ENCODE data around the gene KLRB1.
"Not testable (repeated sequence)": the region's sequence is repeated elsewhere in the genome, so short reads cannot be mapped to it uniquely, and the experiment has no call there.

DNA sequence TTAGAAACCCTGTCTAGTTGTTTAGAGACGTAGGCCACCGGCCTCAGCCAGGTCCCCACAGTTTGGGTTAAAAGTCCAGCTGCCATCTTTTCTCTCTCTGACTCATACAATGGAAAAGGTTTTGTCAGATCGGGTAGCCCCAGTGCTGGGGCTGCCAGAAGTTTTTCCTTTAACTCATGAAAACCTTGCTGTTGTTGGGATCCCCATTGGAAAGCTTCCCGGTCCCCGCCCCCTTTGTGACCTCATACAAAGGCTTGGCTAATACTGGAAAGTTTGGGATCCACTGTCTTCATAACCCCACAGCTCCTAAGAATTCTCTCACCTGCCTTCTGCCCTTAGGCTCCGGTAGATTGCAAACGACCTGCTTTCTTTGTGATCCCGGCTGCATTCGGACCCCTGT, 40.6 kb downstream of the KLRB1 start:
- TF ChIP-seq ZFP3 (CRISPR knock-in tag; IDR thresholded peaks at IDR 0.05); ZNF70 (CRISPR knock-in tag; IDR thresholded peaks at IDR 0.05); GLIS3 (CRISPR knock-in tag; IDR thresholded peaks at IDR 0.05); PATZ1 (CRISPR knock-in tag; IDR thresholded peaks at IDR 0.05; ENCODE audit: borderline replicate concordance); ARNTL (CRISPR knock-in tag; IDR thresholded peaks at IDR 0.05; ENCODE audit: borderline replicate concordance, low read depth); TOX (CRISPR knock-in tag; IDR thresholded peaks at IDR 0.05; ENCODE audit: borderline replicate concordance); SNAI2 (CRISPR knock-in tag; IDR thresholded peaks at IDR 0.05); RARB (CRISPR knock-in tag; IDR thresholded peaks at IDR 0.05); CSDC2 (CRISPR knock-in tag; IDR thresholded peaks at IDR 0.05); ISL1 (CRISPR knock-in tag; IDR thresholded peaks at IDR 0.05); TSHZ2 (CRISPR knock-in tag; IDR thresholded peaks at IDR 0.05): not testable (repeated sequence)
- TF ChIP-seq, protein P1, sequence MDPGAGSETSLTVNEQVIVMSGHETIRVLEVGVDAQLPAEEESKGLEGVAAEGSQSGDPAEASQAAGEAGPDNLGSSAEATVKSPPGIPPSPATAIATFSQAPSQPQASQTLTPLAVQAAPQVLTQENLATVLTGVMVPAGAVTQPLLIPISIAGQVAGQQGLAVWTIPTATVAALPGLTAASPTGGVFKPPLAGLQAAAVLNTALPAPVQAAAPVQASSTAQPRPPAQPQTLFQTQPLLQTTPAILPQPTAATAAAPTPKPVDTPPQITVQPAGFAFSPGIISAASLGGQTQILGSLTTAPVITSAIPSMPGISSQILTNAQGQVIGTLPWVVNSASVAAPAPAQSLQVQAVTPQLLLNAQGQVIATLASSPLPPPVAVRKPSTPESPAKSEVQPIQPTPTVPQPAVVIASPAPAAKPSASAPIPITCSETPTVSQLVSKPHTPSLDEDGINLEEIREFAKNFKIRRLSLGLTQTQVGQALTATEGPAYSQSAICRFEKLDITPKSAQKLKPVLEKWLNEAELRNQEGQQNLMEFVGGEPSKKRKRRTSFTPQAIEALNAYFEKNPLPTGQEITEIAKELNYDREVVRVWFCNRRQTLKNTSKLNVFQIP (CRISPR knock-in tag; IDR thresholded peaks at IDR 0.05; ENCODE audit: borderline replicate concordance, low read depth): not testable (repeated sequence)
- TF ChIP-seq, protein P2, sequence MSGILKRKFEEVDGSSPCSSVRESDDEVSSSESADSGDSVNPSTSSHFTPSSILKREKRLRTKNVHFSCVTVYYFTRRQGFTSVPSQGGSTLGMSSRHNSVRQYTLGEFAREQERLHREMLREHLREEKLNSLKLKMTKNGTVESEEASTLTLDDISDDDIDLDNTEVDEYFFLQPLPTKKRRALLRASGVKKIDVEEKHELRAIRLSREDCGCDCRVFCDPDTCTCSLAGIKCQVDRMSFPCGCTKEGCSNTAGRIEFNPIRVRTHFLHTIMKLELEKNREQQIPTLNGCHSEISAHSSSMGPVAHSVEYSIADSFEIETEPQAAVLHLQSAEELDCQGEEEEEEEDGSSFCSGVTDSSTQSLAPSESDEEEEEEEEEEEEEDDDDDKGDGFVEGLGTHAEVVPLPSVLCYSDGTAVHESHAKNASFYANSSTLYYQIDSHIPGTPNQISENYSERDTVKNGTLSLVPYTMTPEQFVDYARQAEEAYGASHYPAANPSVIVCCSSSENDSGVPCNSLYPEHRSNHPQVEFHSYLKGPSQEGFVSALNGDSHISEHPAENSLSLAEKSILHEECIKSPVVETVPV (CRISPR knock-in tag; IDR thresholded peaks at IDR 0.05): not testable (repeated sequence)
